IMR-90 (cell line): ENCODE measurements around the gene C5orf63. TPM values are rescaled to one million over a fixed set of nuclear protein-coding genes. Genes with fewer than 3 reads are reported as not detected.

Experiments
- ATAC-seq: fragments of 200-7000 bp; cut with Tn5 transposase; 2 replicates; pipeline ENCODE4 v1.9.1; 2020; ENCODE audit warnings: low read depth, mild to moderate bottlenecking, moderate library complexity
- BruUV-seq: library from RNA; stranded (reverse); fragments of 400-500 nt; replicated peaks from 2 replicates; lab custom pipeline; 2021; lab: Mats Ljungman, UMichigan
- CTCF ChIA-PET: fragments of 300-600 bp; formaldehyde crosslinking; extraction: SDS; loops from one replicate; lab custom pipeline; 2021; ENCODE audit warnings: antibody characterized with exemption; lab: Yijun Ruan, JAX
- POLR2A ChIA-PET: fragments of 300-600 bp; sonication (Branson Sonifier 250); formaldehyde crosslinking; loops from one replicate; lab custom pipeline; 2022; ENCODE audit warnings: antibody characterized with exemption; ENCODE audit not compliant: unreplicated experiment; lab: Charles Lee
- DNase-seq: peaks from one replicate; pipeline ENCODE4 v3.0.0; 2013
- H2AFZ ChIP-seq: replicated peaks from 2 replicates; pipeline ENCODE3; 2013; ENCODE audit warnings: low read length, mild to moderate bottlenecking; ENCODE audit not compliant: poor library complexity
- H2AK5ac ChIP-seq: 2 replicates; pipeline ENCODE4 v1.6.1; 2013; ENCODE audit warnings: low read depth, low read length, inconsistent platforms
- H2AK9ac ChIP-seq: replicated peaks from 2 replicates; pipeline ENCODE3; 2013; ENCODE audit warnings: mild to moderate bottlenecking, low read depth, low read length, moderate library complexity; ENCODE audit not compliant: poor library complexity
- H2BK120ac ChIP-seq: 2 replicates; pipeline ENCODE4 v1.6.1; 2013; ENCODE audit warnings: low read depth, low read length, inconsistent platforms
- H2BK15ac ChIP-seq: 3 replicates; pipeline ENCODE4 v1.6.1; 2013; ENCODE audit warnings: low read depth, low read length, inconsistent platforms
- H2BK20ac ChIP-seq: 2 replicates; pipeline ENCODE4 v1.6.1; 2013; ENCODE audit warnings: low read depth, mild to moderate bottlenecking, inconsistent platforms, low read length, moderate library complexity
- H2BK5ac ChIP-seq: 2 replicates; pipeline ENCODE4 v1.6.1; 2013; ENCODE audit warnings: mild to moderate bottlenecking, low read depth, low read length, inconsistent platforms; ENCODE audit not compliant: poor library complexity, severe bottlenecking
- H3K14ac ChIP-seq: replicated peaks from 2 replicates; pipeline ENCODE4 v1.6.1; 2013; ENCODE audit warnings: low read depth, low read length, inconsistent platforms
- H3K18ac ChIP-seq: 2 replicates; pipeline ENCODE4 v1.6.1; 2013; ENCODE audit warnings: low read depth, low read length, control low read depth
- H3K23ac ChIP-seq: 2 replicates; pipeline ENCODE4 v1.6.1; 2013; ENCODE audit warnings: low read depth, low read length, inconsistent platforms
- H3K27ac ChIP-seq: 2 replicates; pipeline ENCODE4 v1.5.1; 2013; ENCODE audit warnings: mild to moderate bottlenecking, control low read depth, low read length; ENCODE audit not compliant: insufficient read depth
- H3K27me3 ChIP-seq: 2 replicates; pipeline ENCODE4 v1.6.1; 2013; ENCODE audit warnings: low read length; ENCODE audit not compliant: control insufficient read depth, insufficient read depth
- H3K36me3 ChIP-seq: 2 replicates; pipeline ENCODE4 v1.6.1; 2013; ENCODE audit warnings: low read length, mixed read lengths; ENCODE audit not compliant: control insufficient read depth, insufficient read depth
- H3K4ac ChIP-seq: 2 replicates; pipeline ENCODE4 v1.6.1; 2013; ENCODE audit warnings: low read depth, low read length, inconsistent platforms
- H3K4me1 ChIP-seq: 2 replicates; pipeline ENCODE4 v1.6.1; 2013; ENCODE audit warnings: low read length, mixed read lengths; ENCODE audit not compliant: control insufficient read depth, insufficient read depth
- H3K4me2 ChIP-seq: 2 replicates; pipeline ENCODE4 v1.6.1; 2013; ENCODE audit warnings: low read depth, mild to moderate bottlenecking, control low read depth, low read length, moderate library complexity
- H3K4me3 ChIP-seq: 2 replicates; pipeline ENCODE4 v1.5.1; 2013; ENCODE audit warnings: low read depth, mild to moderate bottlenecking, control low read depth, low read length, moderate library complexity; ENCODE audit not compliant: insufficient read depth
- H3K56ac ChIP-seq: 2 replicates; pipeline ENCODE4 v1.6.1; 2013; ENCODE audit warnings: low read length, inconsistent platforms; ENCODE audit not compliant: insufficient read depth; ENCODE audit errors: extremely low read depth
- H3K79me1 ChIP-seq, 2 experiments: 2 replicates each; pipeline ENCODE4 v1.6.1; 2013; ENCODE audit warnings: low read length in 2 of 2, inconsistent platforms in 1 of 2, low read depth in 1 of 2
- H3K9ac ChIP-seq: 2 replicates; pipeline ENCODE4 v1.6.1; 2013; ENCODE audit warnings: low read depth, low read length, control low read depth
- H3K9me1 ChIP-seq: 2 replicates; pipeline ENCODE4 v1.6.1; 2013; ENCODE audit warnings: low read length, inconsistent platforms; ENCODE audit not compliant: insufficient read depth
- H3K9me3 ChIP-seq: 2 replicates; pipeline ENCODE4 v1.6.1; 2013; ENCODE audit warnings: low read length; ENCODE audit not compliant: control insufficient read depth, insufficient read depth
- H4K20me1 ChIP-seq: 2 replicates; pipeline ENCODE4 v1.6.1; 2013; ENCODE audit warnings: low read length, inconsistent platforms; ENCODE audit not compliant: insufficient read depth
- H4K5ac ChIP-seq: 2 replicates; pipeline ENCODE4 v1.6.1; 2013; ENCODE audit warnings: mild to moderate bottlenecking, low read depth, low read length, control low read depth
- H4K8ac ChIP-seq, 2 experiments: 2 replicates each; pipeline ENCODE4 v1.6.1; 2013; ENCODE audit warnings: low read depth in 2 of 2, low read length in 2 of 2, control low read depth in 1 of 2, inconsistent platforms in 1 of 2
- H4K91ac ChIP-seq: 2 replicates; pipeline ENCODE4 v1.6.1; 2013; ENCODE audit warnings: low read depth, low read length, inconsistent platforms; ENCODE audit not compliant: insufficient read depth
- MAFK ChIP-seq: IDR thresholded peaks from 2 replicates; pipeline ENCODE4 v1.6.1; 2012; ENCODE audit warnings: low read depth, low read length, improper control_type of control experiment
- WGBS, 2 experiments: methylation state at CpG; one replicate each; pipeline versions ENCODE4 v1.1.5 to v1.1.7; 2013; ENCODE audit warnings: missing lambda C conversion rate in 2 of 2; ENCODE audit not compliant: insufficient read length in 1 of 2; ENCODE audit errors: extremely low coverage in 2 of 2; 5-methylcytosine and 5-hydroxymethylcytosine counted together
- dilution Hi-C: fragments of 300-500 bp; cut with HindIII; formaldehyde crosslinking; loops from one replicate; pipeline ENCODE4 v1.14.3; 2018; ENCODE audit warnings: low sequenced_read_pairs; ENCODE audit not compliant: unreplicated experiment
- in situ Hi-C: fragments of 300-500 bp; cut with MboI; formaldehyde crosslinking; loops from 3 replicates; pipeline ENCODE4 v1.14.3; 2019; ENCODE audit warnings: low sequenced_read_pairs, inconsistent platforms, mixed read lengths
- intact Hi-C: fragments of 100-400 bp; cut with micrococcal nuclease; formaldehyde crosslinking; loops from 2 replicates; pipeline ENCODE4 v1.10.0; 2022
- polyA plus RNA-seq, 3 experiments: library from polyadenylated mRNA; depleted of rRNA; stranded (reverse); fragments of >200 nt; gene quantifications; 2 replicates each; pipeline ENCODE4 v1.2.3, GENCODE V29; 2012; ENCODE audit warnings: low replicate concordance in 1 of 3
- total RNA-seq: library from RNA; depleted of rRNA; stranded (reverse); fragments of >200 nt; gene quantifications from 2 replicates; pipeline ENCODE4 v1.2.3, GENCODE V29; 2012
- TF ChIP-seq, protein P1 (sequence below): fragments of 150-350 bp; IDR thresholded peaks from 2 replicates; pipeline ENCODE4 v1.6.1; 2016; ENCODE audit warnings: low read depth, mild to moderate bottlenecking, low read length, moderate library complexity, borderline replicate concordance

The C5orf63 gene
- total and polyA plus RNA-seq, 2 of the 4 experiments (the other 2 are of a cell fraction) = 0.72 to 1.1 TPM

- no CpG with 5 or more reads among the region's 2 CpGs for WGBS, 2 experiments
- Histone ChIP-seq H3K9me1 (no peaks in the 10 kb centered on the region), H4K8ac (no peak overlapping the region), H3K4me1 (no peaks in the 10 kb centered on the region), H3K27me3 (no peaks in the 10 kb centered on the region), H3K4ac (no peak overlapping the region), H3K14ac (no peak overlapping the region), H2BK120ac (no peak overlapping the region), H3K18ac (no peak overlapping the region), H4K91ac (no peak overlapping the region), H3K23ac (no peak overlapping the region), H2AK5ac (no peak overlapping the region), H2BK15ac (no peak overlapping the region), H4K20me1 (no peaks in the 10 kb centered on the region), H3K27ac (no peak overlapping the region), H3K9ac (no peak overlapping the region), H2BK5ac (no peak overlapping the region), H2BK20ac (no peak overlapping the region), H3K9me3 (no peaks in the 10 kb centered on the region), H4K5ac (no peak overlapping the region), H2AFZ (no peak overlapping the region), H3K79me1 (no peaks in the 10 kb centered on the region), H3K56ac (no peak overlapping the region), H2AK9ac (no peak overlapping the region), H3K4me2 (no peak overlapping the region), H3K4me3 (no peak overlapping the region), H3K36me3 (no peaks in the 10 kb centered on the region)
- POLR2A ChIA-PET = interaction anchor here (0.6 kb wide), 1 partner anchor 21 kb away, joined by 3 read pairs; no protein-coding TSS in a partner anchor
- intact Hi-C loops (no loop called here), dilution Hi-C loops (no loop called here), in situ Hi-C loops (no loop called here)
- TF ChIP-seq, protein P1, sequence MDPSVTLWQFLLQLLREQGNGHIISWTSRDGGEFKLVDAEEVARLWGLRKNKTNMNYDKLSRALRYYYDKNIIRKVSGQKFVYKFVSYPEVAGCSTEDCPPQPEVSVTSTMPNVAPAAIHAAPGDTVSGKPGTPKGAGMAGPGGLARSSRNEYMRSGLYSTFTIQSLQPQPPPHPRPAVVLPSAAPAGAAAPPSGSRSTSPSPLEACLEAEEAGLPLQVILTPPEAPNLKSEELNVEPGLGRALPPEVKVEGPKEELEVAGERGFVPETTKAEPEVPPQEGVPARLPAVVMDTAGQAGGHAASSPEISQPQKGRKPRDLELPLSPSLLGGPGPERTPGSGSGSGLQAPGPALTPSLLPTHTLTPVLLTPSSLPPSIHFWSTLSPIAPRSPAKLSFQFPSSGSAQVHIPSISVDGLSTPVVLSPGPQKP = no peak
- peak; percentile 59 for TF ChIP-seq MAFK
- CTCF ChIA-PET = no interaction called here
- BruUV-seq = no TSS peak
- ATAC-seq = no peak
- DNase-seq = no peak
These were observed 9.9 kb downstream of the C5orf63 start for GRCh38 chr5:127063257-127063913.
